Endothelial cell of umbilical vein (primary cell): ENCODE measurements around the gene ARID1B. TPM values are rescaled to one million over a fixed set of nuclear protein-coding genes. Genes with fewer than 3 reads are reported as not detected.

Experiments used
- BruUV-seq: library from RNA; stranded (reverse); fragments of 400-500 nt; replicated peaks from 2 replicates; lab custom pipeline; 2021; lab: Mats Ljungman, UMichigan
- CTCF ChIA-PET: fragments of 300-600, 350-600 bp; sonication (Branson Sonifier 250); formaldehyde crosslinking; loops from one replicate; lab custom pipeline; 2021; ENCODE audit warnings: antibody characterized with exemption, inconsistent platforms; lab: Charles Lee
- POLR2A ChIA-PET: fragments of 300-600, 350-600 bp; sonication (Branson Sonifier 250); formaldehyde crosslinking; loops from one replicate; lab custom pipeline; 2021; ENCODE audit warnings: antibody characterized with exemption, inconsistent platforms; lab: Charles Lee
- DNase-seq: peaks from one replicate; pipeline ENCODE4 v3.0.0-alpha.2; 2011; ENCODE audit warnings: low read depth, low spot score
- FAIRE-seq: peaks from 2 replicates; lab custom pipeline; 2011; peaks lifted over from hg19 to GRCh38; lab: Jason Lieb, UNC
- H2AFZ ChIP-seq: 2 replicates; pipeline ENCODE4 v1.6.0; 2012; ENCODE audit warnings: low read depth, low read length, control low read depth, inconsistent platforms
- H3K27ac ChIP-seq: 2 replicates; pipeline ENCODE4 v1.5.1; 2011; ENCODE audit warnings: low read depth, mild to moderate bottlenecking, control low read depth, low read length, moderate library complexity; ENCODE audit not compliant: insufficient read depth
- H3K27me3 ChIP-seq, 2 experiments: 2 replicates each; pipeline versions ENCODE4 v1.6.0 to v1.6.1; 2011; ENCODE audit warnings: low read length in 2 of 2, mixed read lengths in 1 of 2; ENCODE audit not compliant: control insufficient read depth in 2 of 2, insufficient read depth in 2 of 2
- H3K36me3 ChIP-seq, 2 experiments: 2 replicates in 1 of 2; 3 replicates in 1 of 2; pipeline ENCODE4 v1.5.1; 2011; ENCODE audit warnings: low read length in 2 of 2, mild to moderate bottlenecking in 1 of 2, moderate library complexity in 1 of 2; ENCODE audit not compliant: control insufficient read depth in 2 of 2, insufficient read depth in 2 of 2; ENCODE audit errors: extremely low read depth in 1 of 2
- H3K4me1 ChIP-seq: 3 replicates; pipeline ENCODE4 v1.5.1; 2011; ENCODE audit warnings: mild to moderate bottlenecking, low read length; ENCODE audit not compliant: control insufficient read depth, insufficient read depth; ENCODE audit errors: extremely low read depth
- H3K4me2 ChIP-seq: 2 replicates; pipeline ENCODE4 v1.6.1; 2011; ENCODE audit warnings: low read length, control low read depth, mixed read lengths; ENCODE audit not compliant: insufficient read depth
- H3K4me3 ChIP-seq, 3 experiments: fragments of 200-600 bp in 1 of 3; sonication (generic), shearing (Covaris generic) in 1 of 3; replicated peaks in 1 of 3; 2 replicates each; pipeline ENCODE4 v1.5.1; 2011 to 2016; ENCODE audit warnings: control low read depth in 3 of 3, low read length in 3 of 3, mild to moderate bottlenecking in 2 of 3, inconsistent platforms in 1 of 3, low read depth in 1 of 3, moderate library complexity in 1 of 3; ENCODE audit not compliant: insufficient read depth in 1 of 3
- H3K79me2 ChIP-seq: 2 replicates; pipeline ENCODE4 v1.6.0; 2012; ENCODE audit warnings: low read length, inconsistent platforms; ENCODE audit not compliant: control insufficient read depth, insufficient read depth
- H3K9ac ChIP-seq: replicated peaks from 2 replicates; pipeline ENCODE3; 2011; ENCODE audit warnings: low read length, control low read depth; ENCODE audit not compliant: insufficient read depth; ENCODE audit errors: extremely low read depth
- H3K9me1 ChIP-seq: replicated peaks from 3 replicates; pipeline ENCODE4 v1.6.0; 2011; ENCODE audit warnings: mild to moderate bottlenecking, low read length; ENCODE audit not compliant: control insufficient read depth, insufficient read depth; ENCODE audit errors: extremely low read depth
- H3K9me3 ChIP-seq: replicated peaks from 2 replicates; pipeline ENCODE4 v1.5.1; 2012; ENCODE audit warnings: low read length, inconsistent platforms; ENCODE audit not compliant: control insufficient read depth, insufficient read depth
- H4K20me1 ChIP-seq: replicated peaks from 2 replicates; pipeline ENCODE3; 2011; ENCODE audit warnings: mild to moderate bottlenecking, low read length; ENCODE audit not compliant: control insufficient read depth, insufficient read depth; ENCODE audit errors: extremely low read depth
- EZH2 ChIP-seq: IDR thresholded peaks from 2 replicates; pipeline ENCODE4 v1.6.1; 2012; ENCODE audit warnings: borderline replicate concordance, low read depth, mild to moderate bottlenecking, moderate library complexity, low read length, inconsistent platforms; ENCODE audit not compliant: severe bottlenecking
- FOS ChIP-seq: IDR thresholded peaks from 2 replicates; pipeline ENCODE4 v1.6.1; 2011; ENCODE audit warnings: mild to moderate bottlenecking, low read length, moderate library complexity, borderline replicate concordance; ENCODE audit not compliant: insufficient read depth
- GATA2 ChIP-seq: IDR thresholded peaks from 2 replicates; pipeline ENCODE4 v1.7.0; 2011; ENCODE audit warnings: low read depth, mild to moderate bottlenecking, moderate library complexity, mixed read lengths, low read length; ENCODE audit not compliant: insufficient read length, insufficient read depth
- JUN ChIP-seq: IDR thresholded peaks from 2 replicates; pipeline ENCODE4 v1.6.1; 2011; ENCODE audit warnings: borderline replicate concordance, low read depth; ENCODE audit not compliant: insufficient read length, insufficient read depth
- MYC ChIP-seq: IDR thresholded peaks from one replicate; pipeline ENCODE4 v1.6.1; 2011; ENCODE audit warnings: mild to moderate bottlenecking, low read depth, low read length
- POLR2A ChIP-seq: IDR thresholded peaks from 2 replicates; pipeline ENCODE4 v1.6.1; 2012; ENCODE audit warnings: low read depth, mild to moderate bottlenecking, control low read depth, low read length
- POLR2AphosphoS5 ChIP-seq: IDR thresholded peaks from 2 replicates; pipeline ENCODE4 v1.6.1; 2012; ENCODE audit warnings: low read depth, mild to moderate bottlenecking, control low read depth, low read length, moderate library complexity; ENCODE audit not compliant: insufficient read depth
- dilution Hi-C: fragments of 300-500 bp; cut with MboI; formaldehyde crosslinking; loops from one replicate; pipeline ENCODE4 v1.15.0; 2019; ENCODE audit warnings: low sequenced_read_pairs; ENCODE audit not compliant: extremely low pct_ligation_motif_present
- intact Hi-C: fragments of 100-400 bp; cut with micrococcal nuclease; formaldehyde crosslinking; loops from one replicate; pipeline ENCODE4 v1.10.0; 2022
- polyA plus RNA-seq, 4 experiments: library from polyadenylated mRNA; depleted of rRNA in 3 of 4; stranded (reverse) in 3 of 4; unstranded in 1 of 4; fragments of >200 nt; gene quantifications; 2 replicates each; pipeline versions ENCODE4 v1.2.1 to v1.2.3, GENCODE V29; 2011 to 2012; ENCODE audit warnings: missing spikeins in 1 of 4
- total RNA-seq: library from RNA; stranded (reverse); gene quantifications from 2 replicates; pipeline ENCODE4 v1.2.3, GENCODE V29; 2021
- TF ChIP-seq, protein P1 (sequence below): IDR thresholded peaks from 2 replicates; pipeline ENCODE4 v1.6.1; 2011; ENCODE audit not compliant: insufficient read depth, insufficient read length
- TF ChIP-seq, protein P2 (sequence below), 2 donors: IDR thresholded peaks; 1 replicate in 1 of 2; 2 replicates in 1 of 2; pipeline ENCODE4 v1.5.1; 2011; ENCODE audit warnings: low read length in 2 of 2, mild to moderate bottlenecking in 2 of 2, moderate library complexity in 2 of 2, control low read depth in 1 of 2, inconsistent platforms in 1 of 2, low read depth in 1 of 2; ENCODE audit not compliant: insufficient read depth in 1 of 2; ENCODE audit errors: extremely low read depth in 1 of 2

The ARID1B gene
- total and polyA plus RNA-seq, 2 donors (not counting 3 experiments of a cell fraction or from before 2014, with no cell fraction given) = 21.8 to 89.5 TPM

DNA sequence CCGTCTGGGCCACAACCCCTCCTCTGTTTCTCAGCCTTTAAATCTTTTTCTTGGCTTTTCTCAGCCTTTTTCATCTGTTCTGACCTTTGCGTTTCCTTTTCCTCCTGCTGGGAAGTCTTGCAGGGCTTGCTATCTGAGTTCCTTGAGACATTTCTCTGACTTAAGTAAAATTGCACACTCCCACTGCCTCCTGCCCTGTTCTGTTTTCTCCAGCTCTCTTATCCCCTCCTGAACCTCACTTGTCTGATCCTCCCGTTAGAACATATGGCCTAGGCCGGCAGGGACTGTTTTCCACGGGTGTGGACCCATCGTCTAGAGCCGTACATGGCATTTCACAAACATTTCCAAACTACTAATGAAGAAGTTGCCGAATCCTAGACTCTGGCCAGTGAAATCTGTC is 63.0 kb downstream of the ARID1B start:
- no peak overlapping the region for H2AFZ ChIP-seq
- peaks cover 24% of the 10 kb centered on the region for H3K4me1 ChIP-seq
- H4K20me1 ChIP-seq = peaks cover 8% of the 10 kb centered on the region
- H3K79me2 ChIP-seq = peaks cover 76% of the 10 kb centered on the region
- no peaks in the 10 kb centered on the region for H3K9me3 ChIP-seq
- peak overlapping the region; percentile 13 for H3K4me2 ChIP-seq
- POLR2A ChIA-PET = no interaction called here
- H3K27me3 ChIP-seq = no peaks in the 10 kb centered on the region
- H3K4me3 ChIP-seq = no peak overlapping the region
- DNase-seq = peak; percentile 38
- peak; percentile 59 for FAIRE-seq
- BruUV-seq = no TSS peak
- TF ChIP-seq JUN (no peak), EZH2 (no peak), POLR2A (no peak), FOS (no peak), MYC (no peak), POLR2AphosphoS5 (no peak), GATA2 (no peak)
- TF ChIP-seq, protein P1, sequence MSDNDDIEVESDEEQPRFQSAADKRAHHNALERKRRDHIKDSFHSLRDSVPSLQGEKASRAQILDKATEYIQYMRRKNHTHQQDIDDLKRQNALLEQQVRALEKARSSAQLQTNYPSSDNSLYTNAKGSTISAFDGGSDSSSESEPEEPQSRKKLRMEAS = no peak
- TF ChIP-seq, protein P2, sequence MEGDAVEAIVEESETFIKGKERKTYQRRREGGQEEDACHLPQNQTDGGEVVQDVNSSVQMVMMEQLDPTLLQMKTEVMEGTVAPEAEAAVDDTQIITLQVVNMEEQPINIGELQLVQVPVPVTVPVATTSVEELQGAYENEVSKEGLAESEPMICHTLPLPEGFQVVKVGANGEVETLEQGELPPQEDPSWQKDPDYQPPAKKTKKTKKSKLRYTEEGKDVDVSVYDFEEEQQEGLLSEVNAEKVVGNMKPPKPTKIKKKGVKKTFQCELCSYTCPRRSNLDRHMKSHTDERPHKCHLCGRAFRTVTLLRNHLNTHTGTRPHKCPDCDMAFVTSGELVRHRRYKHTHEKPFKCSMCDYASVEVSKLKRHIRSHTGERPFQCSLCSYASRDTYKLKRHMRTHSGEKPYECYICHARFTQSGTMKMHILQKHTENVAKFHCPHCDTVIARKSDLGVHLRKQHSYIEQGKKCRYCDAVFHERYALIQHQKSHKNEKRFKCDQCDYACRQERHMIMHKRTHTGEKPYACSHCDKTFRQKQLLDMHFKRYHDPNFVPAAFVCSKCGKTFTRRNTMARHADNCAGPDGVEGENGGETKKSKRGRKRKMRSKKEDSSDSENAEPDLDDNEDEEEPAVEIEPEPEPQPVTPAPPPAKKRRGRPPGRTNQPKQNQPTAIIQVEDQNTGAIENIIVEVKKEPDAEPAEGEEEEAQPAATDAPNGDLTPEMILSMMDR (IDR thresholded peaks at IDR 0.05; ENCODE audit: extremely low read depth in 1 of 2, insufficient read depth in 1 of 2, low read depth in 1 of 2, low read length in 2 of 2) = no peak
- no peaks in the 10 kb centered on the region for H3K36me3 ChIP-seq
- H3K9ac ChIP-seq = no peak overlapping the region
- CTCF ChIA-PET = interaction anchor here (0.6 kb wide), 1 partner anchor 1316 kb away, joined by 3 read pairs; no protein-coding TSS in a partner anchor
- H3K9me1 ChIP-seq = no peaks in the 10 kb centered on the region
- dilution Hi-C loops (no loop called here), intact Hi-C loops (no loop called here)
- H3K27ac ChIP-seq = no peak overlapping the region
